Measurements from ENCODE around the gene TCERG1L.

Gene TCERG1L

DNA sequence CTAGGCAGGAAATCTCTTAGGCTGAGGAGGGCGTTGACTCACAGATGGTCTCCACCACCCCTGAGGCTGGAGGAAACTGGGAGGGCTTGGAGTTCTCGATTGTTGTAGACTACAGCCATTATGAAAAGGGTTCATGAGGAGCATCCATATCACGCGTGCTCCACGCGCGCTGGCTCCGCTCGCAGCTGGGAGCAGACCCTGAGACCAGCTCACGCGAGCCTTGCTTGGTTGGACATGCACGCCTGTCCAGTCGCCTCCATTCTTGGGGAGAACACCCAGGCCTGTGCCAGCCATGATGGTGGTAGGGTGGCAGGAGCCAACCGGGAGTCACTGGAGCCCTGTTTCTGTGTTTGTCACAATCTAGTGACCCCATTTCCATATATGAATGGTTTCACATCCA lies 139.1 kb downstream of the TCERG1L start:
- Histone ChIP-seq H3K4me3 (ENCODE audit: low read depth, low read length) (no peak overlapping the region), H3K9me3 (ENCODE audit: control insufficient read depth, insufficient read depth, low read depth, low read length) (peaks cover 7% of the 10 kb centered on the region; the same call in 1 of the 2 replicates), H3K36me3 (ENCODE audit: control insufficient read depth, insufficient read depth, low read length) (no peaks in the 10 kb centered on the region), H3K4me1 (ENCODE audit: control insufficient read depth, insufficient read depth, low read length) (peaks cover 4% of the 10 kb centered on the region; the same call in 1 of the 2 replicates), H3K9ac (ENCODE audit: low read length) (no peak overlapping the region), H3K27me3 (ENCODE audit: control insufficient read depth, insufficient read depth, low read length) (no peaks in the 10 kb centered on the region), H3K27ac (ENCODE audit: low read depth, low read length) (no peak overlapping the region)

DNA sequence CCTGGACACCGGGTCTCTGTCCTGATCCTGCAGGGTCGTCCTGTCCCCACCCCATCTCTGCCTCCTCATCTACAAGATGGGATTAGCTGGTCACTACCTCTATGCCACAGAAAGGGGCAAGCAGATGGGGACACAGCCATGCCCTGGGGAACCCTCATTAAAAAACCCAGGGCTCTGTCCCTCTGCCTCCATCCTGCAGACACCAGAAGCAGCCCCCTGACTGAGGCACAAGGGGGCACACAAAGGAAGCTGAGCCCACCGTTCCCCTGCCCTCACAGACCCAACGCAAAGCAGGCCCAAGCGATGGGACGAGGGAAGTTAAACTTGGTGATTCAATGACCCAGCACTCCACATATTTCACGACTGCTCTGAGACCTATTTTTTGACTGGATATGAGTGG lies 142.4 kb downstream of the TCERG1L start:
- Histone ChIP-seq H3K36me3 (ENCODE audit: control insufficient read depth, insufficient read depth, low read length) (no peaks in the 10 kb centered on the region), H3K27me3 (ENCODE audit: control insufficient read depth, insufficient read depth, low read length) (no peaks in the 10 kb centered on the region), H3K4me1 (ENCODE audit: control insufficient read depth, insufficient read depth, low read length) (peaks cover 3% of the 10 kb centered on the region; the same call in 1 of the 2 replicates), H3K9ac (ENCODE audit: low read length) (no peak overlapping the region), H3K27ac (ENCODE audit: low read depth, low read length) (no peak overlapping the region), H3K4me3 (ENCODE audit: low read depth, low read length) (no peak overlapping the region), H3K9me3 (ENCODE audit: control insufficient read depth, insufficient read depth, low read depth, low read length) (no peaks in the 10 kb centered on the region)

DNA sequence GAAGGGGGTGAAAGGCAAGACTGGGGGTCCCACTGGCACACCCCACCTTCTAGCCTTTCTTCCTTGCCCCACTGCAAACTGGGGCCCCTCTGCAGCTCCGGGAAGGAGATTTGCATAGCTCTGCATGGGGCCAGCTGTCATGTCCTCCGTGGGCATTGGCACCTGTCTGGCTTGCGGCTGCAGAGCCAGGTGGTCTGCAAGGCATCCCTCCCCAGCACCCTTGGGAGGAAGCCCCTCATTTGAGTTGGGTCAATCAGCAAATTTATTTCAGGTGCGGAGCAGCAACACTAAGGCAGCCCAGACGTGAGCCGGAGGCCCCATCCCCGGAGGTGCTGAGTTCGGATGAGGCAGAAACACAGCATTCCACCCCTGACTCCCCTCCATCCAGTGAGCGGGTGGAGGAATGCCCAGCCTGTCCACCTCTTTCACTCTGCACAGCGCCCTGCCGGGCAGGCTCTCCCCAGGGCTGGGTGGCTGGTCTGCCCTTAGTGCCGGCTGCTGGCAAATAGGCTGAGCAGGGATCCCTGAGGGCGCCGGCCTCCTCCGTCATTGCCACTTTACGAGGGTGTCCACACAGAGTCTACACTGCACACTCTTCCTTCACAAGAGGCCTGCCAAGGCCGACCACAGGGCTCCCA lies 143.2 kb downstream of the TCERG1L start:
- H3K27ac ChIP-seq (ENCODE audit: low read depth, low read length), result no peak overlapping the region
- H3K9me3 ChIP-seq (ENCODE audit: control insufficient read depth, insufficient read depth, low read depth, low read length), result no peaks in the 10 kb centered on the region
- H3K4me3 ChIP-seq (ENCODE audit: low read depth, low read length), result no peak overlapping the region
- H3K4me1 ChIP-seq (ENCODE audit: control insufficient read depth, insufficient read depth, low read length), result no peaks in the 10 kb centered on the region; the same call in 1 of the 2 replicates
- no peaks in the 10 kb centered on the region for H3K36me3 ChIP-seq (ENCODE audit: control insufficient read depth, insufficient read depth, low read length)
- no peak overlapping the region for H3K9ac ChIP-seq (ENCODE audit: low read length)
- H3K27me3 ChIP-seq (ENCODE audit: control insufficient read depth, insufficient read depth, low read length), result no peaks in the 10 kb centered on the region

DNA sequence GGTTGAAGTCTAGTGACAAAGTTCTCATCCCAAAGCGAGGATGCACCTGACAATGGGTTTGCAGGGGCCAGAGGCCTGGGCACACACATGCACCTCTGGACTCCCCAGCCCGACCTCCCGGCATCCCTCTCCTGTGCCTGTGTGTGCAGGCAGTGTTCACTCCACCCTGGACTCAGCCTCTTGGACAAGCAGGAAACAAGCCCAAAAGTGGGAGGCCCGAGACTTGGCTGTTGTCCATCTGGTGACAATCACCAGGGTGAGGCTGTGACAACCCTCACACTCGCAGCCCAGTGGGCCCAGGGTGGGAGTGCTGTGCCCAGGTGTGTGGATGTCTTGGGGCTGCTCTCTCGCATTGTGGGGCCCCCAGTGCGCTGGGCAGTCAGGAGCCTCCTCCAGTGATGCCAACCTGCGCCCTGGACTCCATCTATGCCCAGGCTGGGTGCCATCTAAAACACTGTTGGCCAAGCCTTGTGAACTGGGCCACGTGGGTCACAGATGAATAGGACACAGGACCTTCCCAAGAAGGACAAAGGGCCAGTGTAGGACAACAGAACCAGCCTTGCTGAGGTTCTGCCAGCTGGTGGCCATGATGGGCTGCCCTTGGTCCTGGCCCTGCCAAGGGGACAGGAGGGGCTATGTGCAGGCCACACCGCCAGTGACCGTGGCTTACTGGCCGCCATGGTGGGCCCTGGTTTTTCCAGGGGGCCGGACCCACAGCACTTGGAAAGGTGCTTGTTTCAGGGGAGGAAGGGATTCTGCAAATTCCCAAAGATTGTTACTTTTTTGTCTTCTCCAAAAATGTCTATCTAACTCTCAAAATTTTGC lies 144.3 kb downstream of the TCERG1L start:
- Histone ChIP-seq H3K9me3 (ENCODE audit: control insufficient read depth, insufficient read depth, low read depth, low read length) (no peaks in the 10 kb centered on the region), H3K4me3 (ENCODE audit: low read depth, low read length) (no peak overlapping the region), H3K9ac (ENCODE audit: low read length) (no peak overlapping the region), H3K36me3 (ENCODE audit: control insufficient read depth, insufficient read depth, low read length) (no peaks in the 10 kb centered on the region), H3K27ac (ENCODE audit: low read depth, low read length) (no peak overlapping the region), H3K4me1 (ENCODE audit: control insufficient read depth, insufficient read depth, low read length) (no peaks in the 10 kb centered on the region; the same call in 1 of the 2 replicates), H3K27me3 (ENCODE audit: control insufficient read depth, insufficient read depth, low read length) (no peaks in the 10 kb centered on the region)

DNA sequence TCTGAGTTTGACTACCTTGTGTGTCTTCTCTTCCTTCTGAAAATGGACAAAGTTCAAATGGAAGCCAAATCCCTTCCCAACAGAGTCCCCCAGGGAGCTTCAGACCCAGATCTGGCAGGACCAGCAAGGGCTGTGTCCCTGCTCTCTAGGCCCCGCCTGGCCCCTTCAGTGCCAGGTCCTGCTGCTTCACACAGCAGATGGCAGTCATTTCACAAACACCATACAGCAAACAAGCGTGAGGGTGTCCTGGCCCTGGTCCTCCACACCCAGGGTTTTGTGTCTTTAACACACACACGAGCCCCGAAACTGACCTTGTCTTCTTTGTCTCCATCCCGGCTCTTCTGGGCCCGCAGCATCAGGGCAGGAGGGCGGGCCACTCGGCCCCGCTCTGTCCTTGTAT lies 145.0 kb downstream of the TCERG1L start:
- no peak overlapping the region for H3K9ac ChIP-seq (ENCODE audit: low read length)
- H3K9me3 ChIP-seq (ENCODE audit: control insufficient read depth, insufficient read depth, low read depth, low read length), result no peaks in the 10 kb centered on the region
- no peaks in the 10 kb centered on the region for H3K36me3 ChIP-seq (ENCODE audit: control insufficient read depth, insufficient read depth, low read length)
- no peak overlapping the region for H3K27ac ChIP-seq (ENCODE audit: low read depth, low read length)
- H3K27me3 ChIP-seq (ENCODE audit: control insufficient read depth, insufficient read depth, low read length), result no peaks in the 10 kb centered on the region
- no peak overlapping the region for H3K4me3 ChIP-seq (ENCODE audit: low read depth, low read length)
- H3K4me1 ChIP-seq (ENCODE audit: control insufficient read depth, insufficient read depth, low read length), result no peaks in the 10 kb centered on the region; the same call in 1 of the 2 replicates

DNA sequence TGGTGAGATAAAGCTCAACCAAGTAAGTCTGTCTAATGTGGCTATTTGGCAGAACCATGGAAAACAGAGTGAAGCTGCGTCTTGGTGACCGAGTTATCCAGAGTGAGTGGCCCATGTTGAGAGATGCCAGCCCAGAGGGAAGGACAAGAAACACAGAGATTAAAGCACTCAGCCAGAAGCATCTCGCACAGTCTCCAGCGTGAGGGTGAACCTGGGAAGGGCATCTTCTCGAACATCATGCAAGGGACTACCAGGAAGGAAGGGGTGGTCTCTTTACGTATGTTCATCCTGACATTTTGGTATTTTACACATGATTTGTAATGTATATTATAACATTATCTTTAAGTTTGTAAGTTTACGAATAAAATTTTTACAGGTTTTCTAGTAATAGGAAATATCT lies 146.4 kb downstream of the TCERG1L start:
- Histone ChIP-seq H3K4me3 (ENCODE audit: low read depth, low read length) (no peak overlapping the region), H3K27ac (ENCODE audit: low read depth, low read length) (no peak overlapping the region), H3K27me3 (ENCODE audit: control insufficient read depth, insufficient read depth, low read length) (no peaks in the 10 kb centered on the region), H3K36me3 (ENCODE audit: control insufficient read depth, insufficient read depth, low read length) (no peaks in the 10 kb centered on the region), H3K9me3 (ENCODE audit: control insufficient read depth, insufficient read depth, low read depth, low read length) (no peaks in the 10 kb centered on the region), H3K4me1 (ENCODE audit: control insufficient read depth, insufficient read depth, low read length) (no peaks in the 10 kb centered on the region; the same call in 1 of the 2 replicates), H3K9ac (ENCODE audit: low read length) (no peak overlapping the region)

DNA sequence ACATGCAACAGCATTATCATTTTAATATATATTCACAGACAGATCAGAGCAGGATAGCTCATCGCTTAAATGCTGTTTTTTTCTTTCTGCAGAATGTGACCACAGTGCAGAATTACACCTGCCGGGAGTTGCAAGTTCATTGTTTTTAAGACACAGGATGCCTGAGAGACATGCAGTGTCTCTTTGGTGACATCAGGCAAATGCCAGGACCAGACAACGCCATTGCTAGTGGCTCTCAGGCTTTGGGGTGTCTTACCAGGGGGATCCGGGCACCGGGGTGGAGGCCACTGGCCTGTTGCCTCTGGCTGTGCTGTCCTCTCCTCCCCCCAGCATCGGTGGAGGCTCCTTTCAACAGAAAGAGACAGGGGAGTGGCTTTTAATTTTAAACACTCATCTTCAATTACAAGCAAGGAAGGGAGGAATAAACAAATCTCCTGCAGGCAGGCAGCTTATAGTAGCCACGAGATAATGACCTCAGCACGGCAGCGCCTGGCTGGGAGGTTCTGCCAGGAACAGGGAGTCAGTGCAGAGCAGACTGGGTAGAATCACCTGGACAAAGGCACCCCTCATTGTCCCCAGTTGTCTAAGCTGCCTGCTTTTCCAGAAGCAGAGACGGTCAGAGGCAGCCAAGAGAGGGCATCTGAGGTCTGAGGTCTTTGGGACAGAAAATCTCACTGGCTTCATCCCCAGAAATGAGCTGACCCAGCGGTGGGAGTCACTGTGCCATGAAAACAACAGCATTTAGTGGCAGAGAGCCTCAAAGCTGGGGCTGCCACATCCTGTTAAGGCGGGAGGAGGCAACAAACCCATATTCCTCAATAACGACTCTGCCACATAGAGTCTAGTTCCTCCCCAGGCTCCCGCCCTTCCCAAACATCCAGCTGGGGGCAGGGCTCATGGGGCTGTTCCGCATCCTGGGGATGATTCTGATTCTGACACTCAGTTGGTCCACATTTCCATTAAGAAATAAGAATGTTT lies 148.4 kb downstream of the TCERG1L start:
- H3K27me3 ChIP-seq (ENCODE audit: control insufficient read depth, insufficient read depth, low read length), result no peaks in the 10 kb centered on the region
- no peaks in the 10 kb centered on the region for H3K36me3 ChIP-seq (ENCODE audit: control insufficient read depth, insufficient read depth, low read length)
- no peak overlapping the region for H3K4me3 ChIP-seq (ENCODE audit: low read depth, low read length)
- H3K4me1 ChIP-seq (ENCODE audit: control insufficient read depth, insufficient read depth, low read length), result no peaks in the 10 kb centered on the region; the same call in 1 of the 2 replicates
- H3K9me3 ChIP-seq (ENCODE audit: control insufficient read depth, insufficient read depth, low read depth, low read length), result no peaks in the 10 kb centered on the region
- H3K27ac ChIP-seq (ENCODE audit: low read depth, low read length), result no peak overlapping the region
- H3K9ac ChIP-seq (ENCODE audit: low read length), result no peak overlapping the region

DNA sequence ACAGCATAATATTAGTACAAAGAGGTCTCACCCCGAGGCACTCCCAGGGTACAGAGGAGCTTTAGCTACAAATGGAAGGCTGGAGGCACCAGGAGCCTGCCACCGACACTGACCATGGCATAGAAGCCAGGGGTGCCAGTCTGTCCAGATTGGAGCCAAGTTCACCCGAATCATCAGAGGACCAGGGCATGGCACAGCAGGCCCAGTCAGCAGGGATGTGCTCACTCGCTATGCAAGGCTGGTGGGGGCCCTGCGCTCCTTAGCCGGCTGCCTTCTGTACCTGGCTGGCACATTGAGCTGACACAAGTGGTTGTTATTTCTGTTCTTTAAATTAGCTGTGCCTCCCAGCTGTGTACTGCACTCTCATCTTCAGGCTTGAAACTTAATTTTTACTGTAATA lies 149.3 kb downstream of the TCERG1L start:
- Histone ChIP-seq H3K4me1 (ENCODE audit: control insufficient read depth, insufficient read depth, low read length) (no peaks in the 10 kb centered on the region; the same call in 1 of the 2 replicates), H3K9ac (ENCODE audit: low read length) (no peak overlapping the region), H3K27ac (ENCODE audit: low read depth, low read length) (no peak overlapping the region), H3K9me3 (ENCODE audit: control insufficient read depth, insufficient read depth, low read depth, low read length) (no peaks in the 10 kb centered on the region), H3K4me3 (ENCODE audit: low read depth, low read length) (no peak overlapping the region), H3K36me3 (ENCODE audit: control insufficient read depth, insufficient read depth, low read length) (no peaks in the 10 kb centered on the region), H3K27me3 (ENCODE audit: control insufficient read depth, insufficient read depth, low read length) (no peaks in the 10 kb centered on the region)

DNA sequence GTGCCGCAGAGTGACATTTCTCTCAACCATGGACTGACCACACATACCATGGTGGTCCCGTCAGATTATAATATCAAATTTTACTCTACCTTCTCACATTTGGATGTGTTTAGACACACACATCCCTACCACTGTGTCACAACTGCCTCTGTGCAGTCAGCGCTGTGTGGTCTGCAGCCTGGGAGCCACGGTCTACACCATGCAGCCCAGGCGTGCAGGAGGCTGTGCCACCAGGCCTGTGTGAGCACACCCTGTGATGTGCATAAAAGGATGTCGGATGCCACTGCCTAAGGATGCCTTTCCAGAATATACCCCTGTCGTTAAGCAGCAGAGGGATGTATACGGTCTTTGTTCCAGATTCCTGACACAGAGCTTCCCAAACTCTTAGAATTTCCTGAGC lies 150.4 kb downstream of the TCERG1L start:
- H3K36me3 ChIP-seq (ENCODE audit: control insufficient read depth, insufficient read depth, low read length), result no peaks in the 10 kb centered on the region
- no peaks in the 10 kb centered on the region for H3K9me3 ChIP-seq (ENCODE audit: control insufficient read depth, insufficient read depth, low read depth, low read length)
- no peaks in the 10 kb centered on the region; the same call in 1 of the 2 replicates for H3K4me1 ChIP-seq (ENCODE audit: control insufficient read depth, insufficient read depth, low read length)
- no peak overlapping the region for H3K27ac ChIP-seq (ENCODE audit: low read depth, low read length)
- H3K9ac ChIP-seq (ENCODE audit: low read length), result no peak overlapping the region
- H3K4me3 ChIP-seq (ENCODE audit: low read depth, low read length), result no peak overlapping the region
- no peaks in the 10 kb centered on the region for H3K27me3 ChIP-seq (ENCODE audit: control insufficient read depth, insufficient read depth, low read length)

DNA sequence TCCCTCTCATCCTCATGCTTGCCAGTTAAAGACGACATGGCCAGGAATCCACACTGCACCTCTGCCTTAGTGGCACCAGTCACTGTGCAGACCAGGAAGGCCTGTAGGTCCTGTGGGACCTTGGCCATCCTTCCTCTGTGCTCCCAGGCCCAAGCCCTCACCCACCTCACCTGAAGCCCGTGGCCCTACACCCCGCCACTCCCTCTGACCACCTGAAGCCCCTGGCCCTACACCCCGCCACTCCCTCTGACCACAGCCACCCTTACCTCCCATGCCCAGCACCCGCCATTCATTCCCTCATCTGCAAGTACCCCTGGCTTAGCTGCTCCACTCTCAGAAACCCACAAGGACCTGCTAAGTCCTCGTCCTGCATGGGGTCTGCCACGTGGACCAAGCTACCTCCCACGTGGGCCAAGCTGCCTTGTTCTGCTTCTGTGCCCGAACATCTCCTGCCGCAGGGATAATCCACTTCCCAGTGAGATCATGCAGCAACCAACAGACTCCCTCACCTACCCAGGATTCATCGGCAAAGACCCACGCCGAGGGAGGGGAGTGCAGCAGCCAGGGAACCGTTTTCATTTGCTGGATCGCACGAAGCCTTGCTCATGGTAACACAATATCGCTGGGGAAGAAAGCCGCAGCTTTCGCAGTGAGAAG lies 151.2 kb downstream of the TCERG1L start:
- no peak overlapping the region for H3K9ac ChIP-seq (ENCODE audit: low read length)
- no peaks in the 10 kb centered on the region for H3K36me3 ChIP-seq (ENCODE audit: control insufficient read depth, insufficient read depth, low read length)
- H3K27me3 ChIP-seq (ENCODE audit: control insufficient read depth, insufficient read depth, low read length), result no peaks in the 10 kb centered on the region
- no peaks in the 10 kb centered on the region for H3K9me3 ChIP-seq (ENCODE audit: control insufficient read depth, insufficient read depth, low read depth, low read length)
- H3K4me3 ChIP-seq (ENCODE audit: low read depth, low read length), result no peak overlapping the region
- no peak overlapping the region for H3K27ac ChIP-seq (ENCODE audit: low read depth, low read length)
- H3K4me1 ChIP-seq (ENCODE audit: control insufficient read depth, insufficient read depth, low read length), result peaks cover 4% of the 10 kb centered on the region; the same call in 1 of the 2 replicates
